PC-9 (cell line): ENCODE results near the gene REEP6. TPM values are rescaled to one million over a fixed set of nuclear protein-coding genes. Genes with fewer than 3 reads are reported as not detected.

Experiments
- BruUV-seq: library from RNA; stranded (reverse); fragments of 400-500 nt; replicated peaks from 2 replicates; lab custom pipeline; 2021; lab: Mats Ljungman, UMichigan
- CTCF ChIA-PET: fragments of 300-600 bp; sonication (Branson Sonifier 250); formaldehyde crosslinking; loops from one replicate; lab custom pipeline; 2022; ENCODE audit warnings: antibody characterized with exemption; lab: Charles Lee
- POLR2A ChIA-PET: fragments of 300-600 bp; sonication (Branson Sonifier 250); formaldehyde crosslinking; loops from one replicate; lab custom pipeline; 2022; ENCODE audit warnings: antibody characterized with exemption; ENCODE audit not compliant: unreplicated experiment; lab: Charles Lee
- DNase-seq, 2 experiments: peaks; one replicate each; pipeline versions ENCODE4 v3.0.0 to v3.0.0-alpha.2; 2015 to 2022; ENCODE audit warnings: mixed read lengths in 1 of 2
- H2AFZ ChIP-seq: fragments of 200-600 bp; sonication (generic); 2 replicates; pipeline ENCODE4 v1.8.1; 2017; ENCODE audit warnings: antibody characterized with exemption
- H3F3A ChIP-seq: fragments of 200-600 bp; sonication (generic); 2 replicates; pipeline ENCODE4 v1.8.1; 2017; ENCODE audit warnings: antibody characterized with exemption, mild to moderate bottlenecking, low read depth; ENCODE audit not compliant: insufficient read depth
- H3K27ac ChIP-seq: fragments of 200-600 bp; sonication (generic); 2 replicates; pipeline ENCODE4 v1.6.1; 2016; ENCODE audit warnings: mixed run types
- H3K27me3 ChIP-seq: fragments of 200-600 bp; sonication (generic); 2 replicates; pipeline ENCODE4 v1.6.1; 2016; ENCODE audit warnings: low read depth, mixed run types; ENCODE audit not compliant: insufficient read depth
- H3K36me3 ChIP-seq: fragments of 200-600 bp; sonication (generic); 2 replicates; pipeline ENCODE4 v1.6.1; 2016; ENCODE audit warnings: low read depth, mixed run types
- H3K4me1 ChIP-seq: fragments of 200-600 bp; sonication (generic); replicated peaks from 2 replicates; pipeline ENCODE4 v1.6.1; 2016; ENCODE audit warnings: mixed run types; ENCODE audit not compliant: insufficient read depth
- H3K4me2 ChIP-seq: fragments of 200-600 bp; sonication (generic); 2 replicates; pipeline ENCODE4 v1.6.1; 2017; ENCODE audit warnings: mixed run types
- H3K4me3 ChIP-seq: fragments of 200-600 bp; sonication (generic); 2 replicates; pipeline ENCODE4 v1.6.1; 2016; ENCODE audit warnings: mixed run types
- H3K79me2 ChIP-seq: fragments of 200-600 bp; sonication (generic); 2 replicates; pipeline ENCODE4 v1.6.1; 2017; ENCODE audit warnings: low read depth, mixed run types
- H3K9me2 ChIP-seq: fragments of 200-600 bp; sonication (generic); 2 replicates; pipeline ENCODE4 v1.8.1; 2017; ENCODE audit warnings: mild to moderate bottlenecking; ENCODE audit not compliant: insufficient read depth
- H3K9me3 ChIP-seq: fragments of 200-600 bp; sonication (generic); 2 replicates; pipeline ENCODE4 v1.8.1; 2016; ENCODE audit warnings: low read depth; ENCODE audit not compliant: insufficient read depth
- H4K20me1 ChIP-seq: fragments of 200-600 bp; sonication (generic); 2 replicates; pipeline ENCODE4 v1.8.1; 2017; ENCODE audit not compliant: insufficient read depth
- CTCF ChIP-seq: fragments of 200-600 bp; sonication (generic); conservative IDR thresholded peaks from 2 replicates; pipeline ENCODE4 v1.6.1; 2017; ENCODE audit warnings: mixed run types, antibody characterized with exemption, mild to moderate bottlenecking, moderate library complexity
- EZH2 ChIP-seq: fragments of 200-600 bp; sonication (generic); IDR thresholded peaks from 2 replicates; pipeline ENCODE4 v1.8.0; 2017; ENCODE audit warnings: antibody characterized with exemption, low read depth
- intact Hi-C: fragments of 100-400 bp; cut with micrococcal nuclease; formaldehyde crosslinking; loops from one replicate; pipeline ENCODE4 v1.10.0; 2022; ENCODE audit not compliant: unreplicated experiment
- total RNA-seq: library from RNA; stranded (reverse); gene quantifications from 2 replicates; pipeline ENCODE4 v1.2.3, GENCODE V29; 2021

REEP6 gene
- total RNA-seq, 1 experiment from 2014 or later: 39.5 TPM

- intact Hi-C loops: no loop called here
- peaks cover 12% of the 10 kb centered on the region; the same call in 1 of the 2 replicates for H3F3A ChIP-seq
- no peak overlapping the region for H3K27ac ChIP-seq
- no TSS peak for BruUV-seq
- 0 out of 2 replicates have a peak, but pooled peaks cover 9% of the 10 kb centered on the region for H3K4me1 ChIP-seq
- no peak overlapping the region for H3K4me2 ChIP-seq
- H3K9me3 ChIP-seq: no peaks in the 10 kb centered on the region
- ChIA-PET CTCF (no interaction called here), POLR2A (no interaction called here)
- no peaks in the 10 kb centered on the region for H3K36me3 ChIP-seq
- no peak for DNase-seq
- TF ChIP-seq EZH2: no peak
- TF ChIP-seq CTCF: no peak
- H4K20me1 ChIP-seq: peaks cover 7% of the 10 kb centered on the region; the same call in 1 of the 2 replicates
- no peaks in the 10 kb centered on the region for H3K27me3 ChIP-seq
- H2AFZ ChIP-seq: no peak overlapping the region
- no peaks in the 10 kb centered on the region for H3K9me2 ChIP-seq
- H3K79me2 ChIP-seq: peaks cover 16% of the 10 kb centered on the region; the same call in 1 of the 2 replicates
- no peak overlapping the region for H3K4me3 ChIP-seq
Measured at GRCh38 chr19:1481224-1481892, 9.6 kb upstream of the REEP6 start.

GRCh38 chr19:1481893-1482360 lies 9.1 kb upstream of the REEP6 start:
- Histone ChIP-seq H3K27ac (no peak overlapping the region), H4K20me1 (0 out of 2 replicates have a peak, but pooled peaks cover under 1% of the 10 kb centered on the region), H3F3A (peaks cover 12% of the 10 kb centered on the region; the same call in 1 of the 2 replicates), H3K79me2 (peaks cover 11% of the 10 kb centered on the region; the same call in 1 of the 2 replicates), H3K9me3 (no peaks in the 10 kb centered on the region), H3K4me1 (0 out of 2 replicates have a peak, but pooled peaks cover 9% of the 10 kb centered on the region), H3K27me3 (no peaks in the 10 kb centered on the region), H3K4me2 (no peak overlapping the region), H2AFZ (no peak overlapping the region), H3K4me3 (no peak overlapping the region), H3K9me2 (no peaks in the 10 kb centered on the region), H3K36me3 (no peaks in the 10 kb centered on the region)
- no peak for DNase-seq
- POLR2A ChIA-PET: no interaction called here
- TF ChIP-seq CTCF: no peak
- no peak for TF ChIP-seq EZH2
- BruUV-seq: no TSS peak
- CTCF ChIA-PET: no interaction called here
- intact Hi-C loops: no loop called here

- no peaks in the 10 kb centered on the region for H3K9me3 ChIP-seq
- 0 out of 2 replicates have a peak, but pooled peaks cover 6% of the 10 kb centered on the region for H3K4me1 ChIP-seq
- no peak overlapping the region for H2AFZ ChIP-seq
- H4K20me1 ChIP-seq: no peaks in the 10 kb centered on the region
- intact Hi-C loops: no loop called here
- H3K36me3 ChIP-seq: no peaks in the 10 kb centered on the region
- H3K4me3 ChIP-seq: no peak overlapping the region
- H3K9me2 ChIP-seq: no peaks in the 10 kb centered on the region
- DNase-seq: no peak
- ChIA-PET CTCF (no interaction called here), POLR2A (no interaction called here)
- peaks cover 10% of the 10 kb centered on the region; the same call in 1 of the 2 replicates for H3K79me2 ChIP-seq
- no TSS peak for BruUV-seq
- no peak overlapping the region for H3K4me2 ChIP-seq
- H3K27ac ChIP-seq: no peak overlapping the region
- TF ChIP-seq CTCF: no peak
- TF ChIP-seq EZH2: no peak
- no peaks in the 10 kb centered on the region for H3K27me3 ChIP-seq
- peaks cover 7% of the 10 kb centered on the region; the same call in 1 of the 2 replicates for H3F3A ChIP-seq
Measured at GRCh38 chr19:1482361-1483130, 8.4 kb upstream of the REEP6 start.
